Endothelial cell of umbilical vein (primary cell): ENCODE results near the gene BABAM2. TPM values are rescaled to one million over a fixed set of nuclear protein-coding genes. Genes with fewer than 3 reads are reported as not detected.

ENCODE experiments used
- BruUV-seq: library from RNA; stranded (reverse); fragments of 400-500 nt; replicated peaks from 2 replicates; lab custom pipeline; 2021; lab: Mats Ljungman, UMichigan
- CTCF ChIA-PET: fragments of 300-600, 350-600 bp; sonication (Branson Sonifier 250); formaldehyde crosslinking; loops from one replicate; lab custom pipeline; 2021; ENCODE audit warnings: antibody characterized with exemption, inconsistent platforms; lab: Charles Lee
- POLR2A ChIA-PET: fragments of 300-600, 350-600 bp; sonication (Branson Sonifier 250); formaldehyde crosslinking; loops from one replicate; lab custom pipeline; 2021; ENCODE audit warnings: antibody characterized with exemption, inconsistent platforms; lab: Charles Lee
- DNase-seq: peaks from one replicate; pipeline ENCODE4 v3.0.0-alpha.2; 2011; ENCODE audit warnings: low read depth, low spot score
- FAIRE-seq: peaks from 2 replicates; lab custom pipeline; 2011; peaks lifted over from hg19 to GRCh38; lab: Jason Lieb, UNC
- H2AFZ ChIP-seq: 2 replicates; pipeline ENCODE4 v1.6.0; 2012; ENCODE audit warnings: low read depth, low read length, control low read depth, inconsistent platforms
- H3K27ac ChIP-seq: 2 replicates; pipeline ENCODE4 v1.5.1; 2011; ENCODE audit warnings: low read depth, mild to moderate bottlenecking, control low read depth, low read length, moderate library complexity; ENCODE audit not compliant: insufficient read depth
- H3K27me3 ChIP-seq, 2 experiments: 2 replicates each; pipeline versions ENCODE4 v1.6.0 to v1.6.1; 2011; ENCODE audit warnings: low read length in 2 of 2, mixed read lengths in 1 of 2; ENCODE audit not compliant: control insufficient read depth in 2 of 2, insufficient read depth in 2 of 2
- H3K36me3 ChIP-seq, 2 experiments: 2 replicates in 1 of 2; 3 replicates in 1 of 2; pipeline ENCODE4 v1.5.1; 2011; ENCODE audit warnings: low read length in 2 of 2, mild to moderate bottlenecking in 1 of 2, moderate library complexity in 1 of 2; ENCODE audit not compliant: control insufficient read depth in 2 of 2, insufficient read depth in 2 of 2; ENCODE audit errors: extremely low read depth in 1 of 2
- H3K4me1 ChIP-seq: 3 replicates; pipeline ENCODE4 v1.5.1; 2011; ENCODE audit warnings: mild to moderate bottlenecking, low read length; ENCODE audit not compliant: control insufficient read depth, insufficient read depth; ENCODE audit errors: extremely low read depth
- H3K4me2 ChIP-seq: 2 replicates; pipeline ENCODE4 v1.6.1; 2011; ENCODE audit warnings: low read length, control low read depth, mixed read lengths; ENCODE audit not compliant: insufficient read depth
- H3K4me3 ChIP-seq, 3 experiments: fragments of 200-600 bp in 1 of 3; sonication (generic), shearing (Covaris generic) in 1 of 3; replicated peaks in 1 of 3; 2 replicates each; pipeline ENCODE4 v1.5.1; 2011 to 2016; ENCODE audit warnings: control low read depth in 3 of 3, low read length in 3 of 3, mild to moderate bottlenecking in 2 of 3, inconsistent platforms in 1 of 3, low read depth in 1 of 3, moderate library complexity in 1 of 3; ENCODE audit not compliant: insufficient read depth in 1 of 3
- H3K79me2 ChIP-seq: 2 replicates; pipeline ENCODE4 v1.6.0; 2012; ENCODE audit warnings: low read length, inconsistent platforms; ENCODE audit not compliant: control insufficient read depth, insufficient read depth
- H3K9ac ChIP-seq: replicated peaks from 2 replicates; pipeline ENCODE3; 2011; ENCODE audit warnings: low read length, control low read depth; ENCODE audit not compliant: insufficient read depth; ENCODE audit errors: extremely low read depth
- H3K9me1 ChIP-seq: replicated peaks from 3 replicates; pipeline ENCODE4 v1.6.0; 2011; ENCODE audit warnings: mild to moderate bottlenecking, low read length; ENCODE audit not compliant: control insufficient read depth, insufficient read depth; ENCODE audit errors: extremely low read depth
- H3K9me3 ChIP-seq: replicated peaks from 2 replicates; pipeline ENCODE4 v1.5.1; 2012; ENCODE audit warnings: low read length, inconsistent platforms; ENCODE audit not compliant: control insufficient read depth, insufficient read depth
- H4K20me1 ChIP-seq: replicated peaks from 2 replicates; pipeline ENCODE3; 2011; ENCODE audit warnings: mild to moderate bottlenecking, low read length; ENCODE audit not compliant: control insufficient read depth, insufficient read depth; ENCODE audit errors: extremely low read depth
- EZH2 ChIP-seq: IDR thresholded peaks from 2 replicates; pipeline ENCODE4 v1.6.1; 2012; ENCODE audit warnings: borderline replicate concordance, low read depth, mild to moderate bottlenecking, moderate library complexity, low read length, inconsistent platforms; ENCODE audit not compliant: severe bottlenecking
- FOS ChIP-seq: IDR thresholded peaks from 2 replicates; pipeline ENCODE4 v1.6.1; 2011; ENCODE audit warnings: mild to moderate bottlenecking, low read length, moderate library complexity, borderline replicate concordance; ENCODE audit not compliant: insufficient read depth
- GATA2 ChIP-seq: IDR thresholded peaks from 2 replicates; pipeline ENCODE4 v1.7.0; 2011; ENCODE audit warnings: low read depth, mild to moderate bottlenecking, moderate library complexity, mixed read lengths, low read length; ENCODE audit not compliant: insufficient read length, insufficient read depth
- JUN ChIP-seq: IDR thresholded peaks from 2 replicates; pipeline ENCODE4 v1.6.1; 2011; ENCODE audit warnings: borderline replicate concordance, low read depth; ENCODE audit not compliant: insufficient read length, insufficient read depth
- MAX ChIP-seq: IDR thresholded peaks from 2 replicates; pipeline ENCODE4 v1.6.1; 2011; ENCODE audit not compliant: insufficient read depth, insufficient read length
- MYC ChIP-seq: IDR thresholded peaks from one replicate; pipeline ENCODE4 v1.6.1; 2011; ENCODE audit warnings: mild to moderate bottlenecking, low read depth, low read length
- POLR2A ChIP-seq: IDR thresholded peaks from 2 replicates; pipeline ENCODE4 v1.6.1; 2012; ENCODE audit warnings: low read depth, mild to moderate bottlenecking, control low read depth, low read length
- POLR2AphosphoS5 ChIP-seq: IDR thresholded peaks from 2 replicates; pipeline ENCODE4 v1.6.1; 2012; ENCODE audit warnings: low read depth, mild to moderate bottlenecking, control low read depth, low read length, moderate library complexity; ENCODE audit not compliant: insufficient read depth
- dilution Hi-C: fragments of 300-500 bp; cut with MboI; formaldehyde crosslinking; loops from one replicate; pipeline ENCODE4 v1.15.0; 2019; ENCODE audit warnings: low sequenced_read_pairs; ENCODE audit not compliant: extremely low pct_ligation_motif_present
- intact Hi-C: fragments of 100-400 bp; cut with micrococcal nuclease; formaldehyde crosslinking; loops from one replicate; pipeline ENCODE4 v1.10.0; 2022
- polyA plus RNA-seq, 4 experiments: library from polyadenylated mRNA; depleted of rRNA in 3 of 4; stranded (reverse) in 3 of 4; unstranded in 1 of 4; fragments of >200 nt; gene quantifications; 2 replicates each; pipeline versions ENCODE4 v1.2.1 to v1.2.3, GENCODE V29; 2011 to 2012; ENCODE audit warnings: missing spikeins in 1 of 4
- total RNA-seq: library from RNA; stranded (reverse); gene quantifications from 2 replicates; pipeline ENCODE4 v1.2.3, GENCODE V29; 2021
- TF ChIP-seq, protein P1 (sequence below), 2 donors: IDR thresholded peaks; 1 replicate in 1 of 2; 2 replicates in 1 of 2; pipeline ENCODE4 v1.5.1; 2011; ENCODE audit warnings: low read length in 2 of 2, mild to moderate bottlenecking in 2 of 2, moderate library complexity in 2 of 2, control low read depth in 1 of 2, inconsistent platforms in 1 of 2, low read depth in 1 of 2; ENCODE audit not compliant: insufficient read depth in 1 of 2; ENCODE audit errors: extremely low read depth in 1 of 2

Gene BABAM2
- total and polyA plus RNA-seq, 2 donors (not counting 3 experiments of a cell fraction or from before 2014, with no cell fraction given) = 19.9 to 27.6 TPM

DNA sequence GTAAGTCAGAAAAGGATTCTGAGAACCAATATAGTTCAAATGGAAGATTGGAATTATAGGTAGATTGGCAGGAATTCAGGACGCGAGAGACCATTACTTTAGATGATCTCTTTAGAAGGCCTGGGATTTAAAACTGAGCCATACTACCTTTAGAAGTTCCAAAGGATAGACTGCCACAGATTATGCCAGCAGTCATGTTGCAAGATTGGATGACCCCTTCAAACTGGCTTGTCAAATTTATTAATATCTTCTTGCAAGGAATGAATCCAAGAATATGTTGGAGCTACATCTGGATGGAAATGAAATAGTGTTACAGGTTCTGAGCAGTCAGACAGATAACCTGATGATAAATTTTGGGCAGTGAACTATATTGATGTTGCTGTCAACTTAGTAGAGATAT is 22.0 kb downstream of the BABAM2 start:
- ChIA-PET CTCF (no interaction called here), POLR2A (no interaction called here)
- BruUV-seq = no TSS peak
- H3K4me3 ChIP-seq = no peak overlapping the region
- no peak overlapping the region for H3K9ac ChIP-seq
- intact Hi-C loops (no loop called here), dilution Hi-C loops (no loop called here)
- FAIRE-seq (no peak), DNase-seq (no peak)
- H2AFZ ChIP-seq = no peak overlapping the region
- no peak overlapping the region for H3K27ac ChIP-seq
- no peaks in the 10 kb centered on the region for H3K9me1 ChIP-seq
- H3K27me3 ChIP-seq = no peaks in the 10 kb centered on the region
- H3K9me3 ChIP-seq = no peaks in the 10 kb centered on the region
- H3K4me2 ChIP-seq = no peak overlapping the region
- no peak for TF ChIP-seq JUN
- no peak for TF ChIP-seq POLR2AphosphoS5
- no peak for TF ChIP-seq MYC
- TF ChIP-seq, protein P1, sequence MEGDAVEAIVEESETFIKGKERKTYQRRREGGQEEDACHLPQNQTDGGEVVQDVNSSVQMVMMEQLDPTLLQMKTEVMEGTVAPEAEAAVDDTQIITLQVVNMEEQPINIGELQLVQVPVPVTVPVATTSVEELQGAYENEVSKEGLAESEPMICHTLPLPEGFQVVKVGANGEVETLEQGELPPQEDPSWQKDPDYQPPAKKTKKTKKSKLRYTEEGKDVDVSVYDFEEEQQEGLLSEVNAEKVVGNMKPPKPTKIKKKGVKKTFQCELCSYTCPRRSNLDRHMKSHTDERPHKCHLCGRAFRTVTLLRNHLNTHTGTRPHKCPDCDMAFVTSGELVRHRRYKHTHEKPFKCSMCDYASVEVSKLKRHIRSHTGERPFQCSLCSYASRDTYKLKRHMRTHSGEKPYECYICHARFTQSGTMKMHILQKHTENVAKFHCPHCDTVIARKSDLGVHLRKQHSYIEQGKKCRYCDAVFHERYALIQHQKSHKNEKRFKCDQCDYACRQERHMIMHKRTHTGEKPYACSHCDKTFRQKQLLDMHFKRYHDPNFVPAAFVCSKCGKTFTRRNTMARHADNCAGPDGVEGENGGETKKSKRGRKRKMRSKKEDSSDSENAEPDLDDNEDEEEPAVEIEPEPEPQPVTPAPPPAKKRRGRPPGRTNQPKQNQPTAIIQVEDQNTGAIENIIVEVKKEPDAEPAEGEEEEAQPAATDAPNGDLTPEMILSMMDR (IDR thresholded peaks at IDR 0.05; ENCODE audit: extremely low read depth in 1 of 2, insufficient read depth in 1 of 2, low read depth in 1 of 2, low read length in 2 of 2) = no peak
- TF ChIP-seq EZH2 = no peak
- TF ChIP-seq POLR2A = no peak
- no peak for TF ChIP-seq FOS
- no peak for TF ChIP-seq GATA2
- no peak for TF ChIP-seq MAX
- no peaks in the 10 kb centered on the region for H3K36me3 ChIP-seq
- H4K20me1 ChIP-seq = no peaks in the 10 kb centered on the region
- H3K4me1 ChIP-seq = no peaks in the 10 kb centered on the region
- H3K79me2 ChIP-seq = no peaks in the 10 kb centered on the region
